HEK293T (cell line): ENCODE results near the gene NF1.
"Not testable (repeated sequence)": the region's sequence is repeated elsewhere in the genome, so short reads cannot be mapped to it uniquely, and the experiment has no call there.

ENCODE experiments used
- ARNT ChIP-seq: fragments of 450-650 bp; IDR thresholded peaks from 2 replicates; pipeline ENCODE4 v1.6.1; 2017; ENCODE audit warnings: mild to moderate bottlenecking
- BHLHE40 ChIP-seq: fragments of 450-650 bp; IDR thresholded peaks from 2 replicates; pipeline ENCODE4 v1.6.1; 2016; ENCODE audit warnings: mild to moderate bottlenecking, moderate library complexity, borderline replicate concordance
- CTBP1 ChIP-seq: fragments of 450-650 bp; IDR thresholded peaks from 2 replicates; pipeline ENCODE4 v1.6.1; 2016; ENCODE audit warnings: borderline replicate concordance
- FOXK2 ChIP-seq: fragments of 450-650 bp; IDR thresholded peaks from 2 replicates; pipeline ENCODE4 v1.6.1; 2016; ENCODE audit warnings: mild to moderate bottlenecking
- FOXM1 ChIP-seq: fragments of 450-650 bp; IDR thresholded peaks from 2 replicates; pipeline ENCODE4 v1.6.1; 2017; ENCODE audit warnings: mild to moderate bottlenecking, borderline replicate concordance
- HDGF ChIP-seq: fragments of 450-650 bp; IDR thresholded peaks from 2 replicates; pipeline ENCODE4 v1.6.1; 2017; ENCODE audit warnings: antibody characterized with exemption, borderline replicate concordance
- LEF1 ChIP-seq: fragments of 450-650 bp; IDR thresholded peaks from 2 replicates; pipeline ENCODE4 v1.6.1; 2017; ENCODE audit warnings: mild to moderate bottlenecking, borderline replicate concordance
- NFRKB ChIP-seq: fragments of 450-650 bp; IDR thresholded peaks from 2 replicates; pipeline ENCODE4 v1.6.1; 2016; ENCODE audit warnings: mild to moderate bottlenecking, moderate library complexity
- PKNOX1 ChIP-seq: fragments of 450-650 bp; IDR thresholded peaks from 2 replicates; pipeline ENCODE4 v1.6.1; 2016
- SP1 ChIP-seq: fragments of 450-650 bp; IDR thresholded peaks from 2 replicates; pipeline ENCODE4 v1.6.1; 2017
- SUZ12 ChIP-seq: fragments of 450-650 bp; IDR thresholded peaks from 2 replicates; pipeline ENCODE4 v1.6.1; 2016; ENCODE audit warnings: mild to moderate bottlenecking
- ZNF384 ChIP-seq: fragments of 450-650 bp; IDR thresholded peaks from 2 replicates; pipeline ENCODE4 v1.6.1; 2016

DNA sequence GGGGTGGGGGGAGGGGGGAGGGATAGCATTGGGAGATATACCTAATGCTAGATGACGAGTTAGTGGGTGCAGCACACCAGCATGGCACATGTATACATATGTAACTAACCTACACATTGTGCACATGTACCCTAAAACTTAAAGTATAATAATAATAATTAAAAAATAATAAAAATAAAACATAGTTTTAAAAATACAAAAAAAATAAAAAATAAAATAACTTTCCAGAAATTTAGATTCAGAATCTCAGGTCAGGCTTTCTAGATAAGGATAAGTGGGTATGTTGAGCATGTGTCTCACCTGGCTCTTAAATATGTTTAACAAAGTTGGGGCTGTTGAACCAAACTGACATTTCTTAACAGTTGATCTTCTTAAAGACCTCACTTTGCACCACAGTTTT lies 193.2 kb downstream of the NF1 start:
- TF ChIP-seq LEF1, SP1, NFRKB, ZNF384, SUZ12, BHLHE40, CTBP1, ARNT, FOXM1, PKNOX1, FOXK2, HDGF: not testable (repeated sequence)
